ENCODE data around the gene NCMAP. TPM values are rescaled to one million over a fixed set of nuclear protein-coding genes. Genes with fewer than 3 reads are reported as not detected.

NCMAP gene
- polyA plus RNA-seq, 1 of the 3 experiments (the other 2 are of a cell fraction): not detected

GRCh38 chr1:24544239-24544638 lies 11.6 kb upstream of the NCMAP start:
- no peaks in the 10 kb centered on the region for H3K9me2 ChIP-seq
- no peak for DNase-seq
- H3K4me3 ChIP-seq (ENCODE audit: low read depth in 2 of 2, low read length in 1 of 2): no peak overlapping the region
- no peaks in the 10 kb centered on the region for H3K9me3 ChIP-seq
- ChIA-PET POLR2A (no interaction called here), CTCF (interaction anchor here (3.6 kb wide), 1 partner anchor 43 kb away, joined by 28 read pairs; no protein-coding TSS in a partner anchor)
- peak; percentile 30; the same call in 1 of the 2 replicates for TF ChIP-seq YY1 (IDR thresholded peaks at IDR 0.05; ENCODE audit: low read depth)
- TF ChIP-seq, protein P1, sequence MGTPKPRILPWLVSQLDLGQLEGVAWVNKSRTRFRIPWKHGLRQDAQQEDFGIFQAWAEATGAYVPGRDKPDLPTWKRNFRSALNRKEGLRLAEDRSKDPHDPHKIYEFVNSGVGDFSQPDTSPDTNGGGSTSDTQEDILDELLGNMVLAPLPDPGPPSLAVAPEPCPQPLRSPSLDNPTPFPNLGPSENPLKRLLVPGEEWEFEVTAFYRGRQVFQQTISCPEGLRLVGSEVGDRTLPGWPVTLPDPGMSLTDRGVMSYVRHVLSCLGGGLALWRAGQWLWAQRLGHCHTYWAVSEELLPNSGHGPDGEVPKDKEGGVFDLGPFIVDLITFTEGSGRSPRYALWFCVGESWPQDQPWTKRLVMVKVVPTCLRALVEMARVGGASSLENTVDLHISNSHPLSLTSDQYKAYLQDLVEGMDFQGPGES (IDR thresholded peaks at IDR 0.05; ENCODE audit: low read depth, low read length): no peak
- TF ChIP-seq RFX5 (IDR thresholded peaks at IDR 0.05; ENCODE audit: low read length): no peak
- TF ChIP-seq, protein P2, sequence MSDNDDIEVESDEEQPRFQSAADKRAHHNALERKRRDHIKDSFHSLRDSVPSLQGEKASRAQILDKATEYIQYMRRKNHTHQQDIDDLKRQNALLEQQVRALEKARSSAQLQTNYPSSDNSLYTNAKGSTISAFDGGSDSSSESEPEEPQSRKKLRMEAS (IDR thresholded peaks at IDR 0.05; ENCODE audit: low read depth): no peak
- H3F3A ChIP-seq (replicated peaks; ENCODE audit: insufficient read depth): peaks cover 8% of the 10 kb centered on the region
- H3K36me3 ChIP-seq (replicated peaks in 1 of 2; ENCODE audit: control insufficient read depth in 1 of 2, insufficient read depth in 2 of 2, low read length in 1 of 2): no peaks in the 10 kb centered on the region
- no peak overlapping the region for H3K9ac ChIP-seq
- no peak overlapping the region for H3K4me2 ChIP-seq
- no peaks in the 10 kb centered on the region for H4K20me1 ChIP-seq (ENCODE audit: insufficient read depth)
- H3K27me3 ChIP-seq (ENCODE audit: insufficient read depth): no peaks in the 10 kb centered on the region
- H3K79me2 ChIP-seq (ENCODE audit: insufficient read depth): no peaks in the 10 kb centered on the region
- H3K27ac ChIP-seq (ENCODE audit: low read depth in 2 of 2, low read length in 1 of 2): no peak overlapping the region
- no peak overlapping the region for H2AFZ ChIP-seq (ENCODE audit: low read depth)
- no peaks in the 10 kb centered on the region for H3K4me1 ChIP-seq (ENCODE audit: control insufficient read depth in 1 of 2, insufficient read depth in 2 of 2, low read depth in 1 of 2, low read length in 1 of 2)

DNA sequence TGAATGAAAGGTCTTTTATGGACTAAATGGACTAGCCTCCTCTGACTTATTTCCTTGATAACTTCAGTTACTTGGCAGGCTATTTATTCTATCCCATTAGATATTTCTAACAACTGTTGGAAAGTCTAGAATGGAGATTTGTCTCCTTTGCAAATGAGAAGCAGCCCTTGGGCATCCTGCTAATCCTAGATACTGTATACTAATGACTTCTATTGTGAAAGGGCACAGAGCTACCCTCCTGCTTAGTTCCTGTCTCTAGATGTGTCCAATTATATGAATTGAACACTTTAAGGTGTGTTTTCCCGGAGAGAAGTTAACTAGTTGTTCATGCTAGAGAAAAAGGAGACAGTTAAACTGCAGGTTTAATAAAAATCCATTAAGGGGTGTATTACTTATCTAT lies 10.2 kb upstream of the NCMAP start:
- 72% methylated on average over 1 of the region's 1 CpG for WGBS (ENCODE audit: low lambda C conversion rate)
- H3K4me3 ChIP-seq (ENCODE audit: low read depth in 2 of 2, low read length in 1 of 2): no peak overlapping the region
- ChIA-PET CTCF (interaction anchor here (1.3 to 1.8 kb wide), 3 partner anchors 39 to 130 kb away, joined by 3 to 8 read pairs (median 5); partner anchors contain the start of gene NIPAL3), POLR2A (no interaction called here)
- H3K4me2 ChIP-seq: no peak overlapping the region
- H3K36me3 ChIP-seq (replicated peaks in 1 of 2; ENCODE audit: control insufficient read depth in 1 of 2, insufficient read depth in 2 of 2, low read length in 1 of 2): no peaks in the 10 kb centered on the region
- no peaks in the 10 kb centered on the region for H3K9me2 ChIP-seq
- no peak for DNase-seq
- H3K9me3 ChIP-seq: no peaks in the 10 kb centered on the region
- no peak for TF ChIP-seq SIN3A (IDR thresholded peaks at IDR 0.05; ENCODE audit: borderline replicate concordance, low read depth, low read length)
- TF ChIP-seq TEAD4 (IDR thresholded peaks at IDR 0.05; ENCODE audit: borderline replicate concordance, insufficient read depth): no peak
- TF ChIP-seq EZH2phosphoT487 (IDR thresholded peaks at IDR 0.05; ENCODE audit: borderline replicate concordance, low read depth): no peak
- H3K79me2 ChIP-seq (ENCODE audit: insufficient read depth): no peaks in the 10 kb centered on the region
- H4K20me1 ChIP-seq (ENCODE audit: insufficient read depth): no peaks in the 10 kb centered on the region
- H3K27me3 ChIP-seq (ENCODE audit: insufficient read depth): no peaks in the 10 kb centered on the region
- no peak overlapping the region for H3K27ac ChIP-seq (ENCODE audit: low read depth in 2 of 2, low read length in 1 of 2)
- no peak overlapping the region for H3K9ac ChIP-seq
- H3F3A ChIP-seq (replicated peaks; ENCODE audit: insufficient read depth): peaks cover 5% of the 10 kb centered on the region
- H2AFZ ChIP-seq (ENCODE audit: low read depth): peak overlapping the region; percentile 2; the same call in 1 of the 2 replicates
- no peaks in the 10 kb centered on the region for H3K4me1 ChIP-seq (ENCODE audit: control insufficient read depth in 1 of 2, insufficient read depth in 2 of 2, low read depth in 1 of 2, low read length in 1 of 2)

DNA sequence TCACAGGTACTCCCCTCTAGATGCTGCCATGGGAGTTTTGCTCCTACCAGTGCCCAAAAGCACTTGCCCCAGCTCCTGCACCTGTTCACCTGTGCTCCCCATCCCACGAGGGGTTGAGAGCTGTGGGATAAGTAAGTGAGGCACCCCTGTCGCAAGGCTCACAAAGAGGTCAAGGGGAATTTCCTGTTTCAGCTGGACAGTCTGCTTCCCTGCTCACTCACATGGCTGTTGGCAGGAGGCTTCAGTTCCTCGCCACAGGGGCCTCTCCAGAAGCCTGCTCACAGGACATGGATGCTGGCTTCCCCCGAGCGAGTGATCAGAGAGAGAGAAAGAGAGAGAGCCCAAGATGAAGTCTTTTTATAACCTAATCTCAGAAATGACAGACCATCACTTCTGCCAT lies 8.7 kb upstream of the NCMAP start:
- WGBS (ENCODE audit: low lambda C conversion rate): 84% methylated on average over 5 of the region's 5 CpGs
- no peaks in the 10 kb centered on the region for H4K20me1 ChIP-seq (ENCODE audit: insufficient read depth)
- H3K79me2 ChIP-seq (ENCODE audit: insufficient read depth): no peaks in the 10 kb centered on the region
- no peak overlapping the region for H3K9ac ChIP-seq
- no peak for DNase-seq
- peaks cover 5% of the 10 kb centered on the region for H3F3A ChIP-seq (replicated peaks; ENCODE audit: insufficient read depth)
- H3K27ac ChIP-seq (ENCODE audit: low read depth in 2 of 2, low read length in 1 of 2): no peak overlapping the region
- H3K4me1 ChIP-seq (ENCODE audit: control insufficient read depth in 1 of 2, insufficient read depth in 2 of 2, low read depth in 1 of 2, low read length in 1 of 2): peaks cover 0 to 4% of the 10 kb centered on the region in 2 experiments; a peak in 1 of 4 replicates
- H3K9me2 ChIP-seq: no peaks in the 10 kb centered on the region
- H3K27me3 ChIP-seq (ENCODE audit: insufficient read depth): no peaks in the 10 kb centered on the region
- H3K36me3 ChIP-seq (replicated peaks in 1 of 2; ENCODE audit: control insufficient read depth in 1 of 2, insufficient read depth in 2 of 2, low read length in 1 of 2): no peaks in the 10 kb centered on the region
- H3K4me2 ChIP-seq: no peak overlapping the region
- H3K4me3 ChIP-seq (ENCODE audit: low read depth in 2 of 2, low read length in 1 of 2): no peak overlapping the region
- no peak overlapping the region for H2AFZ ChIP-seq (ENCODE audit: low read depth)
- no peaks in the 10 kb centered on the region for H3K9me3 ChIP-seq
- CTCF ChIA-PET: interaction anchor here (0.7 to 1.3 kb wide), 5 partner anchors 11 to 132 kb away, joined by 3 to 5 read pairs (median 3); partner anchors contain the start of gene NIPAL3
- POLR2A ChIA-PET: no interaction called here
- no peak for TF ChIP-seq FOSL2 (IDR thresholded peaks at IDR 0.05; ENCODE audit: borderline replicate concordance, low read depth)
- no peak for TF ChIP-seq FOXM1 (IDR thresholded peaks at IDR 0.05; ENCODE audit: low read depth)
- TF ChIP-seq, protein P2 (IDR thresholded peaks at IDR 0.05; ENCODE audit: low read depth): no peak
- TF ChIP-seq MXI1 (IDR thresholded peaks at IDR 0.05; ENCODE audit: low read depth, low read length): no peak
- TF ChIP-seq GATA2 (CRISPR knock-in tag; IDR thresholded peaks at IDR 0.05): no peak
- no peak for TF ChIP-seq SMC3 (IDR thresholded peaks at IDR 0.05; ENCODE audit: low read depth, low read length)
- no peak for TF ChIP-seq TEAD4 (IDR thresholded peaks at IDR 0.05; ENCODE audit: borderline replicate concordance, insufficient read depth)
- TF ChIP-seq ELF1 (IDR thresholded peaks at IDR 0.05): no peak

Measured in SK-N-SH (cell line).